K562 (cell line): ENCODE measurements around the gene GATA2. TPM values are rescaled to one million over a fixed set of nuclear protein-coding genes. Genes with fewer than 3 reads are reported as not detected.

Experiments
- CCNT2 ChIP-seq: IDR thresholded peaks from 2 replicates; pipeline ENCODE4 v1.6.1; 2011; ENCODE audit warnings: borderline replicate concordance, low read depth, mild to moderate bottlenecking, moderate library complexity, mixed read lengths, low read length; ENCODE audit not compliant: insufficient read length; ENCODE audit errors: extremely low read depth
- DIDO1 ChIP-seq: fragments of 450-650 bp; IDR thresholded peaks from 2 replicates; pipeline ENCODE4 v1.6.1; 2016; ENCODE audit warnings: low read depth, missing biosample characterization, missing genetic modification characterization
- EP300 ChIP-seq: IDR thresholded peaks from 2 replicates; pipeline ENCODE4 v1.6.1; 2012; ENCODE audit warnings: low read length, improper control_type of control experiment
- LCOR ChIP-seq: sonication (generic); formaldehyde crosslinking; IDR thresholded peaks from 2 replicates; pipeline ENCODE4 v1.8.0; 2022; ENCODE audit warnings: mild to moderate bottlenecking, missing genetic modification reagents
- MEIS2 ChIP-seq: fragments of 450-650 bp; IDR thresholded peaks from 2 replicates; pipeline ENCODE4 v1.6.1; 2014; ENCODE audit warnings: mild to moderate bottlenecking; ENCODE audit not compliant: partially characterized antibody
- MIER1 ChIP-seq: fragments of 450-650 bp; IDR thresholded peaks from 2 replicates; pipeline ENCODE4 v1.6.1; 2016; ENCODE audit warnings: antibody characterized with exemption, mild to moderate bottlenecking, low read depth
- MYBL2 ChIP-seq, 2 experiments: fragments of 450-650 bp in 1 of 2; sonication (generic) in 1 of 2; formaldehyde crosslinking in 1 of 2; IDR thresholded peaks; 2 replicates each; pipeline versions ENCODE4 v1.6.1 to v1.8.1; 2017 to 2022; ENCODE audit warnings: borderline replicate concordance in 1 of 2, inconsistent platforms in 1 of 2, low read depth in 1 of 2, mild to moderate bottlenecking in 1 of 2, missing genetic modification reagents in 1 of 2, moderate library complexity in 1 of 2
- NR3C1 ChIP-seq: sonication (generic); formaldehyde crosslinking; IDR thresholded peaks from 2 replicates; pipeline ENCODE4 v1.8.1; 2022; ENCODE audit warnings: missing genetic modification reagents
- PHF8 ChIP-seq: fragments of 200-600 bp; sonication (generic); IDR thresholded peaks from 2 replicates; pipeline ENCODE4 v1.6.1; 2012; ENCODE audit warnings: mixed run types, mild to moderate bottlenecking, inconsistent platforms, low read length, moderate library complexity, borderline replicate concordance
- RAD51 ChIP-seq: fragments of 450-650 bp; IDR thresholded peaks from 2 replicates; pipeline ENCODE4 v1.7.1; 2016; ENCODE audit warnings: low read depth, mild to moderate bottlenecking, borderline replicate concordance
- SETDB1 ChIP-seq: IDR thresholded peaks from one replicate; pipeline ENCODE4 v1.6.1; 2012; ENCODE audit warnings: low read length, control low read depth, inconsistent platforms
- ZNF146 ChIP-seq: IDR thresholded peaks from one replicate; pipeline ENCODE4 v1.6.1; 2018; ENCODE audit warnings: missing compliant biosample characterization; ENCODE audit not compliant: unreplicated experiment
- ZNF347 ChIP-seq: fragments of 450-650 bp; formaldehyde crosslinking; IDR thresholded peaks from 2 replicates; pipeline ENCODE4 v1.4.0; 2020; ENCODE audit warnings: low read depth, mild to moderate bottlenecking, moderate library complexity
- ZNF780A ChIP-seq: fragments of 250-450 bp; sonication (Bioruptor Pico); IDR thresholded peaks from 2 replicates; pipeline ENCODE4 v1.5.0; 2021; ENCODE audit warnings: mild to moderate bottlenecking
- polyA plus RNA-seq, 8 experiments: library from polyadenylated mRNA; depleted of rRNA in 4 of 8; stranded (reverse) in 5 of 8; unstranded in 3 of 8; fragments of >200 nt; fragmentation: Nextera tagmentation in 2 of 8; fragmentation: Illumina TruSeq in 1 of 8; extraction: Ambion mirVana in 2 of 8; extraction: Trizol in 1 of 8; gene quantifications; 2 replicates each; pipeline versions ENCODE4 v1.2.1 to v1.2.3, GENCODE V29; 2011 to 2014; ENCODE audit warnings: inconsistent platforms in 1 of 8, missing spikeins in 1 of 8
- total RNA-seq, 7 experiments: library from RNA; depleted of rRNA in 6 of 7; stranded (reverse); fragments of >200 nt in 6 of 7; fragmentation: Illumina TruSeq in 2 of 7; extraction: Trizol in 2 of 7; gene quantifications; 2 replicates each; pipeline versions ENCODE4 v1.2.1 to v1.2.3, GENCODE V29; 2011 to 2021; ENCODE audit warnings: low replicate concordance in 1 of 7
- TF ChIP-seq, protein P1 (sequence below): fragments of 250-450 bp; sonication (Bioruptor Pico); IDR thresholded peaks from 2 replicates; pipeline ENCODE4 v1.8.0; 2022; ENCODE audit warnings: inconsistent platforms
- TF ChIP-seq, protein P2 (sequence below): sonication (generic); IDR thresholded peaks from 2 replicates; pipeline ENCODE4 v1.6.1; 2016
- TF ChIP-seq, protein P3 (sequence below): sonication (generic); formaldehyde crosslinking; IDR thresholded peaks from 2 replicates; pipeline ENCODE4 v1.8.0; 2023; ENCODE audit warnings: mild to moderate bottlenecking, missing genetic modification reagents
- TF ChIP-seq, protein P4 (sequence below): IDR thresholded peaks from 3 replicates; pipeline ENCODE4 v1.6.1; 2011; ENCODE audit warnings: borderline replicate concordance, mild to moderate bottlenecking, moderate library complexity; ENCODE audit not compliant: insufficient read length; ENCODE audit errors: extremely low read depth

Gene GATA2
- total and polyA plus RNA-seq, 9 of the 15 experiments (the other 6 are each of a cell fraction or from before 2014, with no cell fraction given): 8.5 to 218 (median 50.8) TPM

DNA sequence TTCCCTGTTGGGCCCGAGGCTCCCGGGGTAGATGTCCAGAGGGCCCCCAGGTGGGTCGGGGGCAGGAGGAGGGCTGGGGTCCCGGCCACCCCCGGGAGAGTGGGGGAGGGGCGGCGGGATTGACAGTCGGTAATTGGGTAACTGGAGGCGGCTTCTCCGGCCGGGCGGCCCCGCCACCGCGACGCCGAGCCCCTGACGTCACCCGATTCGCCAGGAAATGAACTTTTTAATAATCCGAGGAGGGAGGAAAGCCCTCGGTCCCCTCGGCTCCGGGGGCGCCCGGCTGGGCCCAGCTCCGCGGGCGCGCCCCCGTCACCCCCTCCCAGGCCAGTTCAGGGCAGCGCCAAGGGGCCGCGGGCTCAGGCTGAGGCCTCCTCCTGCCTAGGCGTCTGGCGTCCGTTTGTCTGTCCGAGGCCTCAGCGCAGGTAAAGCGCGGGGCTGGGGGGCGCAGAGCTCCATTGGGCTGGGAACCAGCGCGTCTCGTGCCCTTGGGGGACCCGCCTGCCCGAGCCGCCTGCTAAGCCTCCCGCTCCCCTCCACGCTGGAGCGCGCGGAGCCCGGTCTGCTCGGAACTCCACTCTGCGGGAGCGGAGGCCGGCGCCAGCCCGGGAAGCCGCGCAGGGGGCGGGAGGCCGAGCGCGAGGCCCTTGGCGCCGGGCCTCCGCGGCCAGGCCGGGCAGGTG lies 3.9 kb downstream of the GATA2 start (continued):
- TF ChIP-seq, protein P1, sequence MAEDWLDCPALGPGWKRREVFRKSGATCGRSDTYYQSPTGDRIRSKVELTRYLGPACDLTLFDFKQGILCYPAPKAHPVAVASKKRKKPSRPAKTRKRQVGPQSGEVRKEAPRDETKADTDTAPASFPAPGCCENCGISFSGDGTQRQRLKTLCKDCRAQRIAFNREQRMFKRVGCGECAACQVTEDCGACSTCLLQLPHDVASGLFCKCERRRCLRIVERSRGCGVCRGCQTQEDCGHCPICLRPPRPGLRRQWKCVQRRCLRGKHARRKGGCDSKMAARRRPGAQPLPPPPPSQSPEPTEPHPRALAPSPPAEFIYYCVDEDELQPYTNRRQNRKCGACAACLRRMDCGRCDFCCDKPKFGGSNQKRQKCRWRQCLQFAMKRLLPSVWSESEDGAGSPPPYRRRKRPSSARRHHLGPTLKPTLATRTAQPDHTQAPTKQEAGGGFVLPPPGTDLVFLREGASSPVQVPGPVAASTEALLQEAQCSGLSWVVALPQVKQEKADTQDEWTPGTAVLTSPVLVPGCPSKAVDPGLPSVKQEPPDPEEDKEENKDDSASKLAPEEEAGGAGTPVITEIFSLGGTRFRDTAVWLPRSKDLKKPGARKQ (CRISPR knock-in tag): no peak
- TF ChIP-seq LCOR (CRISPR knock-in tag): peak; percentile 52; the same call in 1 of the 2 replicates
- TF ChIP-seq DIDO1 (tag): no peak
- TF ChIP-seq, protein P2, sequence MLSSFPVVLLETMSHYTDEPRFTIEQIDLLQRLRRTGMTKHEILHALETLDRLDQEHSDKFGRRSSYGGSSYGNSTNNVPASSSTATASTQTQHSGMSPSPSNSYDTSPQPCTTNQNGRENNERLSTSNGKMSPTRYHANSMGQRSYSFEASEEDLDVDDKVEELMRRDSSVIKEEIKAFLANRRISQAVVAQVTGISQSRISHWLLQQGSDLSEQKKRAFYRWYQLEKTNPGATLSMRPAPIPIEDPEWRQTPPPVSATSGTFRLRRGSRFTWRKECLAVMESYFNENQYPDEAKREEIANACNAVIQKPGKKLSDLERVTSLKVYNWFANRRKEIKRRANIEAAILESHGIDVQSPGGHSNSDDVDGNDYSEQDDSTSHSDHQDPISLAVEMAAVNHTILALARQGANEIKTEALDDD: no peak
- no peak for TF ChIP-seq ZNF146
- peak; percentile 68 for TF ChIP-seq CCNT2
- TF ChIP-seq MEIS2: peak; percentile 63
- no peak for TF ChIP-seq MYBL2 (IDR thresholded peaks at IDR 0.05; ENCODE audit: low read depth)
- TF ChIP-seq MYBL2 (CRISPR knock-in tag; IDR thresholded peaks at IDR 0.05; ENCODE audit: borderline replicate concordance): no peak
- TF ChIP-seq ZNF347 (CRISPR knock-in tag): no peak
- TF ChIP-seq MIER1: no peak
- peak; percentile 18; the same call in 1 of the 2 replicates for TF ChIP-seq PHF8
- TF ChIP-seq, protein P3, sequence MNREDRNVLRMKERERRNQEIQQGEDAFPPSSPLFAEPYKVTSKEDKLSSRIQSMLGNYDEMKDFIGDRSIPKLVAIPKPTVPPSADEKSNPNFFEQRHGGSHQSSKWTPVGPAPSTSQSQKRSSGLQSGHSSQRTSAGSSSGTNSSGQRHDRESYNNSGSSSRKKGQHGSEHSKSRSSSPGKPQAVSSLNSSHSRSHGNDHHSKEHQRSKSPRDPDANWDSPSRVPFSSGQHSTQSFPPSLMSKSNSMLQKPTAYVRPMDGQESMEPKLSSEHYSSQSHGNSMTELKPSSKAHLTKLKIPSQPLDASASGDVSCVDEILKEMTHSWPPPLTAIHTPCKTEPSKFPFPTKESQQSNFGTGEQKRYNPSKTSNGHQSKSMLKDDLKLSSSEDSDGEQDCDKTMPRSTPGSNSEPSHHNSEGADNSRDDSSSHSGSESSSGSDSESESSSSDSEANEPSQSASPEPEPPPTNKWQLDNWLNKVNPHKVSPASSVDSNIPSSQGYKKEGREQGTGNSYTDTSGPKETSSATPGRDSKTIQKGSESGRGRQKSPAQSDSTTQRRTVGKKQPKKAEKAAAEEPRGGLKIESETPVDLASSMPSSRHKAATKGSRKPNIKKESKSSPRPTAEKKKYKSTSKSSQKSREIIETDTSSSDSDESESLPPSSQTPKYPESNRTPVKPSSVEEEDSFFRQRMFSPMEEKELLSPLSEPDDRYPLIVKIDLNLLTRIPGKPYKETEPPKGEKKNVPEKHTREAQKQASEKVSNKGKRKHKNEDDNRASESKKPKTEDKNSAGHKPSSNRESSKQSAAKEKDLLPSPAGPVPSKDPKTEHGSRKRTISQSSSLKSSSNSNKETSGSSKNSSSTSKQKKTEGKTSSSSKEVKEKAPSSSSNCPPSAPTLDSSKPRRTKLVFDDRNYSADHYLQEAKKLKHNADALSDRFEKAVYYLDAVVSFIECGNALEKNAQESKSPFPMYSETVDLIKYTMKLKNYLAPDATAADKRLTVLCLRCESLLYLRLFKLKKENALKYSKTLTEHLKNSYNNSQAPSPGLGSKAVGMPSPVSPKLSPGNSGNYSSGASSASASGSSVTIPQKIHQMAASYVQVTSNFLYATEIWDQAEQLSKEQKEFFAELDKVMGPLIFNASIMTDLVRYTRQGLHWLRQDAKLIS (CRISPR knock-in tag): peak; percentile 7; the same call in 1 of the 2 replicates
- TF ChIP-seq RAD51: no peak
- TF ChIP-seq, protein P4, sequence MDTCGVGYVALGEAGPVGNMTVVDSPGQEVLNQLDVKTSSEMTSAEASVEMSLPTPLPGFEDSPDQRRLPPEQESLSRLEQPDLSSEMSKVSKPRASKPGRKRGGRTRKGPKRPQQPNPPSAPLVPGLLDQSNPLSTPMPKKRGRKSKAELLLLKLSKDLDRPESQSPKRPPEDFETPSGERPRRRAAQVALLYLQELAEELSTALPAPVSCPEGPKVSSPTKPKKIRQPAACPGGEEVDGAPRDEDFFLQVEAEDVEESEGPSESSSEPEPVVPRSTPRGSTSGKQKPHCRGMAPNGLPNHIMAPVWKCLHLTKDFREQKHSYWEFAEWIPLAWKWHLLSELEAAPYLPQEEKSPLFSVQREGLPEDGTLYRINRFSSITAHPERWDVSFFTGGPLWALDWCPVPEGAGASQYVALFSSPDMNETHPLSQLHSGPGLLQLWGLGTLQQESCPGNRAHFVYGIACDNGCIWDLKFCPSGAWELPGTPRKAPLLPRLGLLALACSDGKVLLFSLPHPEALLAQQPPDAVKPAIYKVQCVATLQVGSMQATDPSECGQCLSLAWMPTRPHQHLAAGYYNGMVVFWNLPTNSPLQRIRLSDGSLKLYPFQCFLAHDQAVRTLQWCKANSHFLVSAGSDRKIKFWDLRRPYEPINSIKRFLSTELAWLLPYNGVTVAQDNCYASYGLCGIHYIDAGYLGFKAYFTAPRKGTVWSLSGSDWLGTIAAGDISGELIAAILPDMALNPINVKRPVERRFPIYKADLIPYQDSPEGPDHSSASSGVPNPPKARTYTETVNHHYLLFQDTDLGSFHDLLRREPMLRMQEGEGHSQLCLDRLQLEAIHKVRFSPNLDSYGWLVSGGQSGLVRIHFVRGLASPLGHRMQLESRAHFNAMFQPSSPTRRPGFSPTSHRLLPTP: no peak
- no peak for TF ChIP-seq SETDB1
- TF ChIP-seq EP300: no peak
- no peak for TF ChIP-seq NR3C1 (CRISPR knock-in tag)
- no peak for TF ChIP-seq ZNF780A (CRISPR knock-in tag)
